ENCODE measurements around the gene SLC44A3.

DNA sequence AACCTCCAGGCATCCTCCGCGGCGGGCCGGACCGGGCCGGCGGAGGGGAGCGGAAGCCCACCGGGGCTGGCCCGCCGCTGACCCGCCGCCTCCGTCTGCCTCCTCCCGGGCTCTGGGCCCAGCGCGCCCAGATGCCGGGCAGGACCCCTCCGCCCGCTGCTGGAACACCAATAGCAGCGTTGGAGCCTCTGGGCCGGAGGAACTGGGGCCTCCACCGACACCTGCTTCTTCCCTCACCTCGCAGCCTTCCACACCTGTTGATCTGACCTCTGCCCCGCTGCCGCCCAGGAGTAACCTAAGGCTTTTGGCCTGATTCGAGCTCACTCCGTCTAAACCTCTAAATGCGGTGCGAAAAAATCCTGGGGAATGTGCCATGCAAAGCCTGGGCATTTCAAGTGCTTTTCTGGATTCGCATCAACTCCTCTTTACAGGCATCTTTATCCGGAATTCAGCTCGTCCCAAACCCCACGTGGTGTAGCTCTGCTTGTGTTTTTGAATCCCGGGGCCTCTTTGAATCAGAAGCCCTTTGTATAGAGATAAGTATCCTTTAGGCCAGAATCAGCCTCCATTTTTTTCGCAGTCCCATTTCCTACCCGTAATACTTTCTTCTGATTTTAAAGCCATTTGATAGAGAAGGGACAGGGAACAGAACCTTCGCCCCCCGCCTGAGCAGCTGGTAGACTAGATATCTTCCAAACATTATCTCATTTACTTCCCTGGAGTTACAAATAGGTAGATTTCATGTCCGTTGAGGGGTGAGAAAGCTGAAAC, 107.4 kb downstream of the SLC44A3 start:
- TF ChIP-seq CTCF (conservative IDR thresholded peaks at IDR 0.05), result no peak
- no peak for TF ChIP-seq ZFX (IDR thresholded peaks at IDR 0.05)

Measured in C4-2B (cell line).